Stomach (tissue), 9 donors: ENCODE data around the gene ETDA. TPM values are rescaled to one million over a fixed set of nuclear protein-coding genes. Genes with fewer than 3 reads are reported as not detected.

Experiments
- DNase-seq, 2 donors: peaks; one replicate each; pipeline versions ENCODE4 v3.0.0 to v3.0.0-alpha.2; 2013 to 2019
- H3K27ac ChIP-seq, 5 donors: fragments of 200-600 bp in 4 of 5; sonication (generic) in 4 of 5; one replicate each; pipeline ENCODE4 v1.5.1; 2013 to 2019; ENCODE audit warnings: mild to moderate bottlenecking in 1 of 5, moderate library complexity in 1 of 5
- H3K27me3 ChIP-seq, 3 donors: fragments of 200-600 bp; sonication (generic); one replicate each; pipeline ENCODE4 v1.5.1; 2017 to 2019; ENCODE audit warnings: mixed run types in 1 of 3
- H3K36me3 ChIP-seq, 4 donors: fragments of 200-600 bp; sonication (generic); 1 replicate in 3 of 4; 2 replicates in 1 of 4; pipeline ENCODE4 v1.5.1; 2016 to 2019
- H3K4me1 ChIP-seq, 4 donors: fragments of 200-600 bp; sonication (generic); one replicate each; pipeline ENCODE4 v1.5.1; 2016 to 2019
- H3K4me3 ChIP-seq, 4 donors: fragments of 200-600 bp; sonication (generic) in 3 of 4; one replicate each; pipeline ENCODE4 v1.5.1; 2016 to 2019; ENCODE audit warnings: mild to moderate bottlenecking in 1 of 4
- H3K9me3 ChIP-seq, 4 donors: fragments of 200-600 bp; sonication (generic); one replicate each; pipeline ENCODE4 v1.5.1; 2016 to 2019
- EP300 ChIP-seq: sonication (generic); formaldehyde crosslinking; IDR thresholded peaks from one replicate; pipeline ENCODE4 v1.6.1; 2017; ENCODE audit warnings: antibody characterized with exemption
- POLR2A ChIP-seq, 4 donors: fragments of 450-650 bp; IDR thresholded peaks; one replicate each; pipeline ENCODE4 v1.6.1; 2016; ENCODE audit warnings: antibody characterized with exemption in 4 of 4, control low read depth in 2 of 4, mild to moderate bottlenecking in 1 of 4, moderate library complexity in 1 of 4
- POLR2AphosphoS5 ChIP-seq, 3 donors: sonication (generic); formaldehyde crosslinking; IDR thresholded peaks; one replicate each; pipeline ENCODE4 v1.6.1; 2016; ENCODE audit warnings: antibody characterized with exemption in 3 of 3
- WGBS, 5 donors: extraction: QIAGEN DNeasy Blood & Tissue Kit in 3 of 5; methylation state at CpG; one replicate each; pipeline versions ENCODE4 v1.1.5 to v1.1.7; 2013 to 2018; 5-methylcytosine and 5-hydroxymethylcytosine counted together
- intact Hi-C: fragments of 100-400 bp; cut with DNase I; formaldehyde crosslinking; loops from one replicate; pipeline ENCODE4 v1.15.1; 2023; ENCODE audit warnings: low total_unique reads
- polyA plus RNA-seq, 3 donors: library from polyadenylated mRNA; stranded (reverse); fragments of 200-250 nt; gene quantifications; one replicate each; pipeline ENCODE4 v1.2.3, GENCODE V29; 2013
- total RNA-seq, 5 donors: library from RNA; depleted of rRNA; stranded (reverse); fragments of >200 nt; gene quantifications; one replicate each; pipeline versions ENCODE4 v1.1.0 to v1.2.3, GENCODE V29; 2014 to 2016
- TF ChIP-seq, protein P1 (sequence below), 7 experiments: fragments of 450-650 bp in 4 of 7; fragments of 200-600 bp in 3 of 7; sonication (generic) in 3 of 7; IDR thresholded peaks; one replicate each; pipeline ENCODE4 v1.5.1; 2016 to 2019; ENCODE audit warnings: antibody characterized with exemption in 7 of 7, control low read depth in 2 of 7, mild to moderate bottlenecking in 1 of 7
- donor health status: healthy with polysubstance abuse.
- donor health status: Bipolar disorder and iron deficiency.
- donor health status: healthy.

ETDA gene
- total and polyA plus RNA-seq, 8 donors: not detected

DNA sequence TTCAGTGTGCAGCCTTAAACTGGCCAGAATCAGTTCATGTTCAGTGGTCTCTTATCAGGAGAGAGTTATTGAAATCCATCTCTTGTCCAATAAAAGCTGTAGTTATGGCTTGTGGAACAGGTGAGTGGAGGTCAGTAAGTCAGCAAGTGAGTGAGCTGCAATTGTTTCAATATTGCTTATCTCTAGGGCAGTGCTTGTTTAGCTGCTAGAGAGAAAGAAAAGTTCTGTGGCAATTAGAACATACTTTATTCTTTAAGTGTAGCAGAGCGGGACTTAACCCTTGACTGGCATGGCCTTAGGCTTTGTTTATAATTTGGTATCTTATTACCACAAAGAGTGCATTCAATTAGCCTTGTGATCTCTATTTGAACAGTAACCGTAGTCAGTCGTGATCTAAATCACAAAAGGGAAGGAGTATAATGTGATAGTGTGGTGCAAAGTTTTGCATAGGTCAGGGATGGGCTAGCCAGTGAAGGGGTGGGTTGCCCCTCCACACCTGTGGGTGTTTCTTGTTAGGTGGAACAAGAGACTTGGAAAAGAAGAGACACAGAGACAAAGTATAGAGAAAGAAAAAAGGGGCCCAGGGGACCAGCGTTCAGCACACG is 50.5 kb downstream of the ETDA start:
- peak in 1 of 2 donors; percentile 30 for DNase-seq
- H3K27me3 ChIP-seq: no peaks in the 10 kb centered on the region
- no peak overlapping the region for H3K4me3 ChIP-seq
- no peaks in the 10 kb centered on the region for H3K36me3 ChIP-seq
- H3K27ac ChIP-seq: no peak overlapping the region
- WGBS, 5 donors: 31 to 52% (median 45%) methylated on average over 5 of the region's 5 CpGs
- H3K9me3 ChIP-seq: no peaks in the 10 kb centered on the region
- TF ChIP-seq POLR2A (IDR thresholded peaks at IDR 0.05): no peak
- TF ChIP-seq EP300: no peak
- TF ChIP-seq, protein P1, sequence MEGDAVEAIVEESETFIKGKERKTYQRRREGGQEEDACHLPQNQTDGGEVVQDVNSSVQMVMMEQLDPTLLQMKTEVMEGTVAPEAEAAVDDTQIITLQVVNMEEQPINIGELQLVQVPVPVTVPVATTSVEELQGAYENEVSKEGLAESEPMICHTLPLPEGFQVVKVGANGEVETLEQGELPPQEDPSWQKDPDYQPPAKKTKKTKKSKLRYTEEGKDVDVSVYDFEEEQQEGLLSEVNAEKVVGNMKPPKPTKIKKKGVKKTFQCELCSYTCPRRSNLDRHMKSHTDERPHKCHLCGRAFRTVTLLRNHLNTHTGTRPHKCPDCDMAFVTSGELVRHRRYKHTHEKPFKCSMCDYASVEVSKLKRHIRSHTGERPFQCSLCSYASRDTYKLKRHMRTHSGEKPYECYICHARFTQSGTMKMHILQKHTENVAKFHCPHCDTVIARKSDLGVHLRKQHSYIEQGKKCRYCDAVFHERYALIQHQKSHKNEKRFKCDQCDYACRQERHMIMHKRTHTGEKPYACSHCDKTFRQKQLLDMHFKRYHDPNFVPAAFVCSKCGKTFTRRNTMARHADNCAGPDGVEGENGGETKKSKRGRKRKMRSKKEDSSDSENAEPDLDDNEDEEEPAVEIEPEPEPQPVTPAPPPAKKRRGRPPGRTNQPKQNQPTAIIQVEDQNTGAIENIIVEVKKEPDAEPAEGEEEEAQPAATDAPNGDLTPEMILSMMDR (IDR thresholded peaks at IDR 0.05): no peak
- no peak for TF ChIP-seq POLR2AphosphoS5 (IDR thresholded peaks at IDR 0.05)
- intact Hi-C loops: no loop called here
- H3K4me1 ChIP-seq: no peaks in the 10 kb centered on the region

Other genes starting within 250 kb of the ETDA start
- gene RTL8B, start 229.5 kb upstream of the ETDA start, total RNA-seq: 10 to 100 TPM in 1 of 5 donors, 1 to 10 TPM in 4; 3.9 to 23.8 (median 6.2) TPM
- gene RTL8B, start 229.5 kb upstream of the ETDA start, polyA plus RNA-seq: 10 to 100 TPM; 10.2 to 12.1 (median 12.1) TPM
- gene RTL8C, start 219.7 kb upstream of the ETDA start, total RNA-seq: 100 to 1,000 TPM in 1 of 5 donors, 10 to 100 TPM in 4; 18.0 to 368 (median 29.5) TPM
- 100 to 1,000 TPM in 2 of 3 donors, 10 to 100 TPM in 1; 77.1 to 112 (median 110) TPM for gene RTL8C, start 219.7 kb upstream of the ETDA start, polyA plus RNA-seq
- gene RTL8A, start 199.9 kb upstream of the ETDA start, total RNA-seq: 100 to 1,000 TPM in 1 of 5 donors, 10 to 100 TPM in 3, 1 to 10 TPM in 1; 2.4 to 125 (median 14.6) TPM
- 100 to 1,000 TPM in 1 of 3 donors, 10 to 100 TPM in 2; 81.4 to 123 (median 91.7) TPM for gene RTL8A, start 199.9 kb upstream of the ETDA start, polyA plus RNA-seq
- 1 to 10 TPM in 2 of 5 donors, under 1 TPM in 1, not detected in 2; 0.58 to 4.3 (median 2.2) TPM for gene SMIM10L2B, start 153.3 kb upstream of the ETDA start, total RNA-seq
- 1 to 10 TPM; 1.3 to 1.8 (median 1.7) TPM for gene SMIM10L2B, start 153.3 kb upstream of the ETDA start, polyA plus RNA-seq
- not detected for gene ETDB, start 131.5 kb upstream of the ETDA start, total RNA-seq
- not detected for gene ETDB, start 131.5 kb upstream of the ETDA start, polyA plus RNA-seq
- not detected for gene CT55, start 80.7 kb upstream of the ETDA start, total RNA-seq
- gene CT55, start 80.7 kb upstream of the ETDA start, polyA plus RNA-seq: not detected
- not detected for gene ETDC, start 57.4 kb downstream of the ETDA start, total RNA-seq
- gene ETDC, start 57.4 kb downstream of the ETDA start, polyA plus RNA-seq: not detected
- 10 to 100 TPM in 3 of 5 donors, 1 to 10 TPM in 2; 1.8 to 30.4 (median 12.2) TPM for gene ZNF75D, start 92.0 kb downstream of the ETDA start, total RNA-seq
- 1 to 10 TPM; 4.0 to 8.3 (median 5.3) TPM for gene ZNF75D, start 92.0 kb downstream of the ETDA start, polyA plus RNA-seq
- gene ZNF449, start 92.7 kb downstream of the ETDA start, total RNA-seq: 10 to 100 TPM in 4 of 5 donors, 1 to 10 TPM in 1; 1.8 to 16.5 (median 11.9) TPM
- 1 to 10 TPM in 1 of 3 donors, under 1 TPM in 2; 0.92 to 2.2 (median 0.93) TPM for gene ZNF449, start 92.7 kb downstream of the ETDA start, polyA plus RNA-seq
- 1 to 10 TPM in 2 of 5 donors, not detected in 3; 1.7 to 2.5 TPM for gene SMIM10L2A, start 169.9 kb downstream of the ETDA start, total RNA-seq
- gene SMIM10L2A, start 169.9 kb downstream of the ETDA start, polyA plus RNA-seq: 1 to 10 TPM in 2 of 3 donors, under 1 TPM in 1; 1.00 to 2.4 (median 1.1) TPM